BJ (cell line): Measurements from ENCODE around the gene DENND5B. TPM values are rescaled to one million over a fixed set of nuclear protein-coding genes. Genes with fewer than 3 reads are reported as not detected.
"Not testable (repeated sequence)": the region's sequence is repeated elsewhere in the genome, so short reads cannot be mapped to it uniquely, and the experiment has no call there.

ENCODE experiments used
- CTCF ChIA-PET: fragments of 350-600 bp; formaldehyde crosslinking; extraction: SDS; loops from one replicate; lab custom pipeline; 2021; ENCODE audit warnings: antibody characterized with exemption, inconsistent platforms; lab: Yijun Ruan, JAX
- POLR2A ChIA-PET: fragments of 300-600 bp; sonication (Branson Sonifier 250); formaldehyde crosslinking; extraction: SDS; loops from one replicate; lab custom pipeline; 2021; ENCODE audit warnings: antibody characterized with exemption; lab: Charles Lee
- DNase-seq: peaks from one replicate; pipeline ENCODE4 v3.0.0-alpha.2; 2011; ENCODE audit warnings: low read depth
- H3K27me3 ChIP-seq: 2 replicates; pipeline ENCODE4 v1.6.0; 2011; ENCODE audit warnings: low read length; ENCODE audit not compliant: control insufficient read depth, insufficient read depth
- H3K36me3 ChIP-seq: 2 replicates; pipeline ENCODE4 v1.5.1; 2011; ENCODE audit warnings: low read length; ENCODE audit not compliant: control insufficient read depth, insufficient read depth
- H3K4me3 ChIP-seq: 2 replicates; pipeline ENCODE4 v1.5.1; 2011; ENCODE audit warnings: low read depth, mild to moderate bottlenecking, control low read depth, low read length
- CTCF ChIP-seq: IDR thresholded peaks from 2 replicates; pipeline ENCODE4 v1.5.1; 2011; ENCODE audit warnings: low read depth, mild to moderate bottlenecking, control low read depth, inconsistent platforms, low read length, moderate library complexity; ENCODE audit not compliant: insufficient read depth
- polyA plus RNA-seq: library from polyadenylated mRNA; depleted of rRNA; stranded (reverse); fragments of >200 nt; gene quantifications from 2 replicates; pipeline ENCODE4 v1.2.3, GENCODE V29; 2011

DENND5B gene
- polyA plus RNA-seq, 1 experiment = 5.4 TPM

- H3K27me3 ChIP-seq = no peaks in the 10 kb centered on the region
- H3K36me3 ChIP-seq = no peaks in the 10 kb centered on the region
- POLR2A ChIA-PET = no interaction called here
- CTCF ChIA-PET = interaction anchor here (1.4 kb wide), 1 partner anchor 11 kb away, joined by 3 read pairs; no protein-coding TSS in a partner anchor
- H3K4me3 ChIP-seq = no peak overlapping the region
- TF ChIP-seq CTCF = no peak
- no peak for DNase-seq
Measured at GRCh38 chr12:31476437-31476836, 114.5 kb downstream of the DENND5B start.

- POLR2A ChIA-PET, H3K36me3 ChIP-seq, CTCF ChIA-PET, DNase-seq, H3K4me3 ChIP-seq, H3K27me3 ChIP-seq: not testable (repeated sequence)
Measured at GRCh38 chr12:31475610-31476009, 115.3 kb downstream of the DENND5B start.

- H3K4me3 ChIP-seq = no peak overlapping the region
- POLR2A ChIA-PET = no interaction called here
- H3K27me3 ChIP-seq = no peaks in the 10 kb centered on the region
- TF ChIP-seq CTCF = no peak
- DNase-seq = no peak
- CTCF ChIA-PET = interaction anchor here (1.5 kb wide), 1 partner anchor 18 kb away, joined by 4 read pairs; no protein-coding TSS in a partner anchor
- H3K36me3 ChIP-seq = no peaks in the 10 kb centered on the region
Measured at GRCh38 chr12:31474751-31475150, 116.2 kb downstream of the DENND5B start.

GRCh38 chr12:31471823-31472222 is 119.1 kb downstream of the DENND5B start:
- Histone ChIP-seq H3K36me3 (no peaks in the 10 kb centered on the region), H3K4me3 (no peak overlapping the region), H3K27me3 (no peaks in the 10 kb centered on the region)
- ChIA-PET POLR2A (no interaction called here), CTCF (interaction anchor here (1.2 kb wide), 1 partner anchor 69 kb away, joined by 4 read pairs; no protein-coding TSS in a partner anchor)
- no peak for TF ChIP-seq CTCF
- no peak for DNase-seq

GRCh38 chr12:31471051-31471450 is 119.9 kb downstream of the DENND5B start:
- no peaks in the 10 kb centered on the region for H3K27me3 ChIP-seq
- H3K4me3 ChIP-seq = no peak overlapping the region
- CTCF ChIA-PET = interaction anchor here (1.2 kb wide), 1 partner anchor 68 kb away, joined by 4 read pairs; no protein-coding TSS in a partner anchor
- POLR2A ChIA-PET = no interaction called here
- H3K36me3 ChIP-seq = no peaks in the 10 kb centered on the region
- DNase-seq = no peak
- TF ChIP-seq CTCF = no peak

GRCh38 chr12:31470459-31470858 is 120.5 kb downstream of the DENND5B start:
- no peak for TF ChIP-seq CTCF
- Histone ChIP-seq H3K36me3 (no peaks in the 10 kb centered on the region), H3K27me3 (no peaks in the 10 kb centered on the region), H3K4me3 (no peak overlapping the region)
- ChIA-PET POLR2A (no interaction called here), CTCF (no interaction called here)
- DNase-seq = no peak
